GM19467 (cell line): Measurements from ENCODE around the gene RASA3.
"Not testable (repeated sequence)": the region's sequence is repeated elsewhere in the genome, so short reads cannot be mapped to it uniquely, and the experiment has no call there.

Experiments used
- ATAC-seq: cut with Tn5 transposase; IDR thresholded peaks from one replicate; pipeline ENCODE4 v1.9.1; 2021; ENCODE audit warnings: mild to moderate bottlenecking, moderate library complexity; ENCODE audit not compliant: unreplicated experiment

The RASA3 gene

GRCh38 chr13:114128624-114129522 is 3.5 kb downstream of the RASA3 start:
- peak; percentile 51 for ATAC-seq

DNA sequence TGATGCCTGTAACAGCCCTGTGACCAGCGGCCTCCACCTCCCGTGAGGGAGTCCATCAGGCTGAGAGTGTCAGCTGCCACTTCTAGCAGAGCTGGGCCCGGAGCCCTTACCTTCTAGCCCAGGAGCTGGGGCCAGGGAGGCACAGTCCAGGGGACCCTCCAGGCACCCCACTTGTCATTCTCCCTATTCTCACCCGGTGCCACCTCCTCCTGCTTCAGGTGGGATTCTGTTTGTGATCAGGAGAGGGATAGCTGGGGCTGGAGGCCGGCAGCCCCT is 4.1 kb downstream of the RASA3 start:
- no peak for ATAC-seq

GRCh38 chr13:114127473-114128347 is 4.7 kb downstream of the RASA3 start:
- ATAC-seq, result no peak

GRCh38 chr13:114126789-114127472 is 5.5 kb downstream of the RASA3 start:
- no peak for ATAC-seq

- not testable (repeated sequence) for ATAC-seq
Observed at GRCh38 chr13:114126086-114126485, 6.3 kb downstream of the RASA3 start.

- no peak for ATAC-seq
Observed at GRCh38 chr13:114125589-114125988, 6.8 kb downstream of the RASA3 start.

DNA sequence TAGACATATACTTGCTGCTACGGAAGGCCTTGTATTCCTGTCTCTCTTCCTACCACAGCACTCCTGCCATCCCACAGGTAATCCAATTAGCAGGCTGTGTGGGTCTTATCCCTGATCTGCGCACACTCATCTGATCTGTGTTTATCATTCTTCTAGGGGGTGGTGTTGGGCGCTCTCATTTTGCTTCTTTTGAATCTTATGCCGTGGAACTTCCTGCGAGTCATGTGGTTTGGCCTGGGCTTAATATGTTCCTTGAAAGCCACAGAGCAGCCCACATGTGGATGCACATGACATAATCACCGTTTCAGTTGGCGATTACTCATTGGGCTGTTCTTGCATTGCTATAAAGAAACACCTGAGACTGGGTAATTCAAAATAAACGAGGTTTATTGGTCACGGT is 7.5 kb downstream of the RASA3 start:
- ATAC-seq, result no peak

DNA sequence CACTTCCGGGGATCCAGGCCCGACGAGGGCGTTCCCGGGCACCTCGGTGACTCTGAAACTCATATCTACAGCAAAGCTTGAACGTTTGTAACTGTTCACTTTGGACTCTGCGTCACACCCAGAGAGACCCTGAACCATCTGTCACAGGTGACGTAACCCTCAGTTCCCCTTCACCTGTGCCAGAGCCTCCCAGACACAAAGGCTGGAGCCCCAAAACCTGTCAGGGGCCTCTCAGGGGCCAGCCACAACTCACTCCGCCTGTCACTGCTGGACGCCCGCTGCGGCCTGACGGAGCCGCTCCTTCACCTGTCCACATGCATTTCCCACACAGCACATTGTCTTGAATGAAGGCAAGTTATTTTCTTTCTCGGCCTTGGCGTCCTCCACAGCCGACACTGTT is 8.0 kb downstream of the RASA3 start:
- no peak for ATAC-seq

DNA sequence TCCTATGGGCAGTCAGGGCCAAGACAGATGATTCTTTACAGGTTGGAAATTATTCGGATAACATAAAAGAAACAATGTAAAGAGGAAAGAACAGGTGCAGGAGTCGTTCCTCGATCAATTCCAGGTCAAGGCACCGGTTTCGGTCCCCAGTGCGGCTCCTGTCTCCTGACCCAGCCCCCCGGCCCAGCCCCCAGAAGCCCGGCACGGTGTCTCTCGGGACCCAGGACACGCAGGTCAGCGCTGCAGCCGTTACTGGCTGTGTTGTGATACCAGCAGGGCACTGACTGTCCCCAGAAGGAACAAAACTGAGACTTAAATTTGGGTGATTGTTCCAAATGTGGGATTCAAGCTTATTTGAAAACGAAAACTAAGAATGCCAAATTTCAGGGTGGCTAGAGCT is 8.5 kb downstream of the RASA3 start:
- ATAC-seq, result no peak

DNA sequence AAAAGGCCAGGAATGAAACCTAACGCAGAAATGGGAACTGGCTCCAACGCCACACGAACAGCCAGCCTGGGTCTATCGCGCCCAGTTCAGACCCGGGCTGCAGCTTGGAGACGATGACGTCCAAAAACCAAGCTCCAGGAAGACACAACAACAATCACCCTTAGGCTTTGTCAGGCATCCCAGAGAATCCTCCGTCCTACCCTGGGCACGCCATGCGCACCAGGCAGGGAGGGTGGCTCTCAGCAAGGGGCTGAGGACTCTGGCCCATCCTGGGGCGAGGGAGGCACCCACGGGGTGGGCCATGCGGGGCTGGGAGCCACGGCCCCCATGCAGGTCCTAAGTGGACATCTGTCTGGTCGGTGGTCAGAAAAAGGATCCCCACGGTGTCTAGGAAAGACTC is 9.0 kb downstream of the RASA3 start:
- no peak for ATAC-seq

- no peak for ATAC-seq
Observed at GRCh38 chr13:114122591-114123211, 9.7 kb downstream of the RASA3 start.

DNA sequence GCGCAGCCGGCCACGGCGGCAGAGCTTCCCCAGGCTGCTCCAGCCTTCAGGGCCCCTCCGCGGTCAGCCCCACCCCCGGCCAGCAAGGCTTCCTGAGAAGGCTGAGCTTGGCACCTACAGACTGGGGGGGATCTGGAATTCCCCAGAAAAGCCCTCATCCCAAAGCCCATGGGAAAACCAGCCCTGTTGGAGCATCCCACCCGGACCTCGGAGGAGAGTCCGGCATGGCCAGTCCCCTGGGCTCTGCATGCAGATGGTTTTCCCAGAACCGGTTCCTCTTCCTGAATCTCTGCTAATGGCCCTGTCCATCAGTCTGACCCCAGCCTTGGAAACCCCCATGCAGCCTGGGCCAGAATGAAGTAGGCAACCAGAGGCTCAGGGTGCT is 10.3 kb downstream of the RASA3 start:
- ATAC-seq, result no peak

DNA sequence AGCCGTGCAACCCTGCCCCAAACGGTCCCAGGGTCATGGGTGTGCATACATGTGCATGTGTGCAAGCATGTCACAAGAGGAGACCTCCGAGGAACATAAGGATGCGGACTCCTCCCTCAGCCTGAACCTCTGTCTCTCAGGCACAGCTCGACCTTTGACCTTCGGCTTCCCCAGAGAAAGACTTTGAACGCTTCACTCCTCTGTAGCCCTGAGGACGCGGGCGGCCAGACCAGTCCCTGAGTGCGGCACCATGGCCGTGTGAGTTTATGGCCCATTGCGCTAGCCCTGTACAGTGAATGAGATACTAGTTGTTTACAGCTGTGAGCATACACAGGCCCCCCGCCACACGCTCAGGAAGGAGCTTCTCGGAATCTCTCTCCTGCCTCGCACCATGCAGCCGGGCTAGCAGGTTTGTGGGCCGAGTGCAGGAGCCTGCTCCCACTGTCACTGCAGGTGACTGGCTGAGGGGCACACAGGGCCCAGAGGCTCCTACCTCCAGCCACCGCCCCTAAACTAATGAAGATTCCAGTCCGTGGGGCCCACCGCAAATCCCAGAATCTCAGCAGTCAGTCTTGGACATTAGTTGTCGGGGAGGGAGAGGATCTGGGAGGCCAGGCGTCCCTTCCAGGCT is 10.8 kb downstream of the RASA3 start:
- no peak for ATAC-seq

DNA sequence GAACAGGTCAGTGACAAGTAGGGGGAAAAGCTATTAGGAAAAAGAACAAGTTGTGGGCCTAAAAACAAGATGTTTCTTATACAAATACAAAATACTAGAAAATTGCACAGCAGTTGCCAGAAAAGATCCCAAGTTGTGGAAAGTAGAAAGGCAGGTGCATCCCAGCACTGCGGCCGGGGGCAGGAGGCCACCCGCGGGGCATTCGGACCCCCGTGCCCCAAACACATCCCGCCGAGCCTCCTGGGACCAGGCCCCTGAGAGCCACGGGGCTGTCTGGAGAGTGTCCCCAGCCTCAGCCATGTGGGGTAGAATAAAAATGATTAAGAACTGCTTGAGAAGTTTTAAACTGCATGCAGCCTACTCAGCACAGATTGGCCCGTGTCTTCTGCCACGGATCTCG is 11.4 kb downstream of the RASA3 start:
- no peak for ATAC-seq

DNA sequence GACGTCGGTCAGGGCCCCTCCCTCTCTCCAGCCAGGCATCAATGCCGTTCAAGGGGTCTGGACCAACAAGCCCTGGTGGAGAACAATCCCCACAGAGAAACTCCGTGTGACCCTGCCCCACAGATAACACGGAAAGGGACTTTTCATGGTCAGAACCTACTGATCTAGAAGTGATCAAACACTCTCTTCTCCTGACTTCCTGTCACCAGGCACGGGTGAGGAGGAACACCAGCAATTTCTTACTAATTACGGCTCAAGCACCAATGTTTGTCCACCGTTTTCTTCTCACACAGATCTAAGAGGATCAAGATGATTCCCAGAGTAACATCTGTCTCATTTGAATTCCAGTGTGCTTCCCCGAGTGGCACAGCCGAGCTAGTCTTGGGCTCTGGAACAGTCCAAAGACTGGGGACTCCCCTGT is 11.8 kb downstream of the RASA3 start:
- no peak for ATAC-seq

GRCh38 chr13:114119196-114119595 is 13.2 kb downstream of the RASA3 start:
- ATAC-seq, result no peak

DNA sequence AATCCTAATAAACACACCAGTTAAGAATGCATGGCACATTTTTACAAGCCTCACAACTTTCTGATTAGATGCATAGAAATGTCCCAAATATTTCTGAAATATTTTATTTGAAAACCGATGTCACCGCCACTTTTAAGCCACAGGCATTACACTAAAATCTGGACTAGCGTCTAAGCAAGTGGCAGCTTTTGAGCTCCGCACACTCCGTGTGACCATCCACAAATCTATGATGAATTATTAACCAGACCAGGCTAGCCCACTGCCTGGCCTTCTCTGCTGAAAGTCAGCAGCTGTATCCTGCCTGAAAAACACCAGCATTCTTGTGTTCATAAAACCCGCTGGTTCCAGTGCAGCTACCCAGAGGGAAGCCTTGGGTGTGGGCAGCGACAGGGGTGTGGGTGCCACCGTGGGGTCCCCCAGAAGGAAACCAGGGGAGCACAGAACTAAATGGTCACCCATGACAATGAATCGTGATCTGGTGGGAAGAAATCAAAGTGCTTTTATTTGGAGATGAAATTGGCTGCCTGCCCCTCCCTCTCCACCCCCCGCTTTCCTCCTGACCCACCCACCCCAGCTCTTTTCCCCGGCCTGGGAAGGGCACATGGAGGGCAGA is 13.8 kb downstream of the RASA3 start:
- no peak for ATAC-seq

DNA sequence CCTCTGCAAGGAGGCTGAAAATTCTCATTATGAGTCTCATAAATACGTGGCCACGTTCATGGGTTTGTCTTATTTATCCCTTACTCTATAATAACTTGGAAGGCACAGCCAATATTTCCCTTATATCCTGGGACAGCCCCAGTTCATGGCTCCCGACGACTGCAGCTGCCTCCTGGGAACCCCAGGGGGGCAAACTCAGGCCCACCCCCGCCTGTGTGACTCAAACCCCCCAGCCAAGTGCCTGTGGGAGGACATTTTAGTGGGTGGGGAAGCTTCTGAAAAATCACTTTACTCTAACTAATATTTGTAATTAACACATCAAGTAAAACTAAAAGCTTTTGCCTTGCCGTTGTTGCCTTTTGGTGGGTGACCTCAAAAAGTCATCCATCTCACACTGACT is 14.3 kb downstream of the RASA3 start:
- no peak for ATAC-seq

DNA sequence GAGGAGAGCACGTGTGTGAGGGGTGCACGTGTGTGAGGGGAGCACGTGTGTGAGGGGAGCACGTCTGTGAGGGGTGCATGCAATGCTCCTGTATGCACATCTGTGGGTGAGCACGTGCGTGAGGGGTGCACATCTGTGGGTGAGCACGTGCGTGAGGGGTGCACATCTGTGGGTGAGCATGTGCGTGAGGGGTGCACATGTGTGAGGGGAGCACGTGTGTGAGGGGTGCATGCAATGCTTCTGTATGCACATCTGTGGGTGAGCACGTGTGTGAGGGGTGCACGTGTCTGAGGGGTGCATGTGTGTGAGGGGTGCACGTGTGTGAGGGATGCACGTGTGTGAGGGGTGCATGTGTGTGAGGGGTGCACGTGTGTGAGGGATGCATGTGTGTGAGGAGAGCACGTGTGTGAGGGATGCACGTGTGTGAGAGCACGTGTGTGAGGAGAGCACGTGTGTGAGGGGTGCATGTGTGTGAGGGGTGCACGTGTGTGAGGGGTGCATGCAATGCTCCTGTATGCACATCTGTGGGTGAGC is 15.0 kb downstream of the RASA3 start:
- ATAC-seq, result not testable (repeated sequence)

- ATAC-seq, result no peak
Observed at GRCh38 chr13:114116734-114117133, 15.7 kb downstream of the RASA3 start.
